Astrocyte (in vitro differentiated cells and primary cell): Measurements from ENCODE around the gene LHPP. TPM values are rescaled to one million over a fixed set of nuclear protein-coding genes. Genes with fewer than 3 reads are reported as not detected.

Source experiments
- DNase-seq: peaks from one replicate; pipeline ENCODE4 v3.0.0-alpha.2; 2010; ENCODE audit warnings: low read depth
- FAIRE-seq: peaks from 2 replicates; lab custom pipeline; 2011; peaks lifted over from hg19 to GRCh38; lab: Jason Lieb, UNC
- H2AFZ ChIP-seq: 2 replicates; pipeline ENCODE4 v1.6.0; 2012; ENCODE audit warnings: low read depth, low read length, inconsistent platforms
- H3K27ac ChIP-seq: 2 replicates; pipeline ENCODE4 v1.5.1; 2011; ENCODE audit warnings: low read depth, low read length, inconsistent platforms
- H3K27me3 ChIP-seq: 2 replicates; pipeline ENCODE4 v1.6.0; 2011; ENCODE audit warnings: low read length, inconsistent platforms; ENCODE audit not compliant: insufficient read depth
- H3K36me3 ChIP-seq: 2 replicates; pipeline ENCODE4 v1.5.1; 2011; ENCODE audit warnings: low read length, inconsistent platforms; ENCODE audit not compliant: insufficient read depth
- H3K4me1 ChIP-seq: 2 replicates; pipeline ENCODE4 v1.5.1; 2011; ENCODE audit warnings: low read length, inconsistent platforms; ENCODE audit not compliant: insufficient read depth
- H3K4me2 ChIP-seq: 2 replicates; pipeline ENCODE4 v1.6.0; 2012; ENCODE audit warnings: low read length, inconsistent platforms
- H3K4me3 ChIP-seq: 2 replicates; pipeline ENCODE4 v1.5.1; 2011; ENCODE audit warnings: low read depth, mild to moderate bottlenecking, low read length, inconsistent platforms; ENCODE audit not compliant: insufficient read depth
- H3K79me2 ChIP-seq: 2 replicates; pipeline ENCODE4 v1.6.0; 2012; ENCODE audit warnings: mild to moderate bottlenecking, low read length, inconsistent platforms; ENCODE audit not compliant: insufficient read depth
- H3K9ac ChIP-seq: 2 replicates; pipeline ENCODE4 v1.6.0; 2012; ENCODE audit warnings: mild to moderate bottlenecking, low read length, inconsistent platforms
- H3K9me3 ChIP-seq: 2 replicates; pipeline ENCODE4 v1.5.1; 2012; ENCODE audit warnings: low read depth, mild to moderate bottlenecking, low read length, inconsistent platforms; ENCODE audit not compliant: insufficient read depth
- H4K20me1 ChIP-seq: 2 replicates; pipeline ENCODE4 v1.6.0; 2012; ENCODE audit warnings: low read length, inconsistent platforms; ENCODE audit not compliant: insufficient read depth
- H3K27ac Mint-ChIP-seq: one replicate; pipeline ENCODE4 v1.8.0; 2021; ENCODE audit warnings: mild to moderate bottlenecking, mixed read lengths; ENCODE audit not compliant: unreplicated experiment
- H3K27me3 Mint-ChIP-seq: one replicate; pipeline ENCODE4 v1.8.0; 2021; ENCODE audit warnings: low read depth, mixed read lengths; ENCODE audit not compliant: unreplicated experiment
- H3K36me3 Mint-ChIP-seq: one replicate; pipeline ENCODE4 v1.8.0; 2021; ENCODE audit warnings: low read depth, mixed read lengths; ENCODE audit not compliant: unreplicated experiment
- H3K4me1 Mint-ChIP-seq: one replicate; pipeline ENCODE4 v1.8.0; 2021; ENCODE audit warnings: low read depth, mixed read lengths; ENCODE audit not compliant: unreplicated experiment
- H3K4me3 Mint-ChIP-seq: one replicate; pipeline ENCODE4 v1.8.0; 2021; ENCODE audit warnings: mild to moderate bottlenecking, moderate library complexity, mixed read lengths; ENCODE audit not compliant: unreplicated experiment
- H3K9me3 Mint-ChIP-seq: one replicate; pipeline ENCODE4 v1.8.0; 2021; ENCODE audit warnings: mild to moderate bottlenecking, mixed read lengths; ENCODE audit not compliant: unreplicated experiment
- CTCF ChIP-seq: IDR thresholded peaks from 2 replicates; pipeline ENCODE4 v1.5.1; 2011; ENCODE audit warnings: low read depth, mild to moderate bottlenecking, inconsistent platforms, low read length, moderate library complexity; ENCODE audit not compliant: insufficient read depth
- EZH2 ChIP-seq: IDR thresholded peaks from 2 replicates; pipeline ENCODE4 v1.6.1; 2012; ENCODE audit warnings: mild to moderate bottlenecking, low read length, inconsistent platforms; ENCODE audit not compliant: insufficient read depth
- total RNA-seq: library from RNA; stranded (reverse); gene quantifications from 2 replicates; pipeline ENCODE4 v1.2.1, GENCODE V29; 2021

Gene LHPP
- total RNA-seq, 1 donor from 2014 or later: 6.9 TPM

GRCh38 chr10:124649214-124649613, 187.6 kb downstream of the LHPP start:
- no peak for FAIRE-seq
- no peak overlapping the region for H3K4me3 Mint-ChIP-seq
- peaks cover 38% of the 10 kb centered on the region for H3K4me1 Mint-ChIP-seq
- H3K4me2 ChIP-seq: peak overlapping the region; percentile 34
- H3K36me3 ChIP-seq: no peaks in the 10 kb centered on the region
- H3K9me3 ChIP-seq: no peaks in the 10 kb centered on the region
- no peak overlapping the region for H3K27ac ChIP-seq
- no peak for DNase-seq
- no peak for TF ChIP-seq EZH2
- TF ChIP-seq CTCF: no peak
- H3K27ac Mint-ChIP-seq: no peak overlapping the region
- H3K4me3 ChIP-seq: no peak overlapping the region
- H3K9me3 Mint-ChIP-seq: no peaks in the 10 kb centered on the region
- H3K27me3 Mint-ChIP-seq: no peaks in the 10 kb centered on the region
- H3K36me3 Mint-ChIP-seq: peaks cover 10% of the 10 kb centered on the region
- no peaks in the 10 kb centered on the region for H3K27me3 ChIP-seq
- no peak overlapping the region for H3K9ac ChIP-seq
- H4K20me1 ChIP-seq: peaks cover 39% of the 10 kb centered on the region
- peaks cover 40% of the 10 kb centered on the region for H3K4me1 ChIP-seq
- peaks cover 12% of the 10 kb centered on the region for H3K79me2 ChIP-seq
- H2AFZ ChIP-seq: no peak overlapping the region

- H3K27ac ChIP-seq: no peak overlapping the region
- FAIRE-seq (no peak), DNase-seq (no peak)
- no peaks in the 10 kb centered on the region for H3K36me3 ChIP-seq
- TF ChIP-seq EZH2 (no peak), CTCF (no peak)
- no peak overlapping the region for H3K9ac ChIP-seq
- H3K9me3 Mint-ChIP-seq: no peaks in the 10 kb centered on the region
- H3K4me1 ChIP-seq: peaks cover 40% of the 10 kb centered on the region
- H4K20me1 ChIP-seq: peaks cover 29% of the 10 kb centered on the region
- H3K27me3 Mint-ChIP-seq: no peaks in the 10 kb centered on the region
- H3K9me3 ChIP-seq: no peaks in the 10 kb centered on the region
- H3K79me2 ChIP-seq: peaks cover 12% of the 10 kb centered on the region
- H3K27me3 ChIP-seq: no peaks in the 10 kb centered on the region
- H2AFZ ChIP-seq: no peak overlapping the region
- H3K4me3 ChIP-seq: no peak overlapping the region
- peak overlapping the region; percentile 66 for H3K27ac Mint-ChIP-seq
- H3K4me1 Mint-ChIP-seq: peaks cover 37% of the 10 kb centered on the region
- H3K4me2 ChIP-seq: peak overlapping the region; percentile 37
- H3K36me3 Mint-ChIP-seq: peaks cover 14% of the 10 kb centered on the region
- H3K4me3 Mint-ChIP-seq: peak overlapping the region; percentile 64
Observed at GRCh38 chr10:124650263-124650662, 188.6 kb downstream of the LHPP start.

GRCh38 chr10:124650820-124651401, 189.3 kb downstream of the LHPP start:
- Histone ChIP-seq H3K79me2 (peaks cover 12% of the 10 kb centered on the region), H3K4me2 (peak overlapping the region; percentile 37), H3K36me3 (no peaks in the 10 kb centered on the region), H3K27ac (no peak overlapping the region), H3K9me3 (no peaks in the 10 kb centered on the region), H3K4me3 (no peak overlapping the region), H3K27me3 (no peaks in the 10 kb centered on the region), H3K4me1 (peaks cover 40% of the 10 kb centered on the region), H2AFZ (no peak overlapping the region), H4K20me1 (peaks cover 23% of the 10 kb centered on the region), H3K9ac (no peak overlapping the region)
- peaks cover 14% of the 10 kb centered on the region for H3K36me3 Mint-ChIP-seq
- H3K9me3 Mint-ChIP-seq: no peaks in the 10 kb centered on the region
- H3K27ac Mint-ChIP-seq: no peak overlapping the region
- FAIRE-seq (no peak), DNase-seq (peak; percentile 18)
- H3K4me1 Mint-ChIP-seq: peaks cover 37% of the 10 kb centered on the region
- H3K27me3 Mint-ChIP-seq: no peaks in the 10 kb centered on the region
- TF ChIP-seq CTCF (no peak), EZH2 (no peak)
- no peak overlapping the region for H3K4me3 Mint-ChIP-seq
